T-helper 9 cell (primary cell): ENCODE data around the gene VWA5B1.

Experiments used
- DNase-seq: peaks from one replicate; pipeline ENCODE4 v3.0.0-alpha.2; 2020

Gene VWA5B1

DNA sequence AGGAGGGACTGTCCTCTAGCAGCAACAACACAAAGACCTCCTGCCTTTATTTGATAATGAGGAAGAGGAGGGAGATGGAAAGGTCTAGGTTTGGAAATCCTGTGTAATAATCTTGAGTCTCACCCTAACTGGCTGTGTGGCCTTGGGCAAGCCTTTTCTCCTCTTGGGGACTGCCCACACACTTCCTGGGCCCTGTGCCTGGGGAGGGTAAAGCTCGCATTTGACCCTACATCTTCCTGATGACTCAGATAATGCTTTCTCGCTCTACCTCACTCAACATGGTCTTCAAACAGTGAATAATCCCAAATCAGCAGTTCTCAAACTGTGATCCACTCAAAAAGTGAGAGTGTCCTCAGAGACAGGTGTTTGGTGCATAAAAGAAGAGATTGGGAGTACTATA, 81.2 kb downstream of the VWA5B1 start:
- no peak for DNase-seq

DNA sequence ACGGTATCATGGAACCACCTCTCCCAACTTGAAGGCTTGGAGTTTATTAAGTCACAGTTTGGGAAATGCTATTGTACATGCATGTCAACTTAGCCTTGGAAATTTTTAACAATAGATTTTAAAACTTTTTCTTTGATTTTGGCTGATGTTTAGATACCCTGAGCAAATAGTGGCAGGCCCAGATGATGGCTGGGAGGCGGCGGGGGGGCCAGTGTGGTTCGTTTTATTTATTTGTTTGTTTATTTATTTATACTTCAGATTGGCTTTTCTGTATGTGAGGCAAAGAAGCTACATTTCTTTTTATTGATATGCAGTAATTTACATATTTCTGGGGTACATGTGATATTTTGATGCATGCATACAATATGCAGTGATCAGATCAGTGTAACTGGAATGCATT, 82.0 kb downstream of the VWA5B1 start:
- no peak for DNase-seq

DNA sequence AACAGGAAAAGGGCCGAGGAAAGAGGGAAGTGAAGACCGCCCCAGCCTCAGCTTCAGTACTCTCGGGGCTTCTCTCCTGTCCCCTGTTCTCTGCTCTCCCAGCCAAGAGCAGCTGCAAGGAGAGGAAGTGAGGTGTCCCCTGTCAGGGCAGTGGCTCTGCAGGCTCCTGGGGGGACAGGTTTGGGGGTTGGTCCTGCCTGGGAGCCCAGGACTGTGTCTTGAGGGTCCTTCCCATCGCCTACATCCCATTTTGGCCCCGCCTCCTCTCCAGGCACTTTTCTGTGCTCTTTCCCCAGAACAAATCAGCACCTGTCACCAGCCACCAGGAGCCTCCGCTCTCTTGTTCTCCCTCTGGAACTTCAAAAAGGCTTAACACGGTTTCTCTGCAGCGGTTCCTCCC, 82.6 kb downstream of the VWA5B1 start:
- no peak for DNase-seq

DNA sequence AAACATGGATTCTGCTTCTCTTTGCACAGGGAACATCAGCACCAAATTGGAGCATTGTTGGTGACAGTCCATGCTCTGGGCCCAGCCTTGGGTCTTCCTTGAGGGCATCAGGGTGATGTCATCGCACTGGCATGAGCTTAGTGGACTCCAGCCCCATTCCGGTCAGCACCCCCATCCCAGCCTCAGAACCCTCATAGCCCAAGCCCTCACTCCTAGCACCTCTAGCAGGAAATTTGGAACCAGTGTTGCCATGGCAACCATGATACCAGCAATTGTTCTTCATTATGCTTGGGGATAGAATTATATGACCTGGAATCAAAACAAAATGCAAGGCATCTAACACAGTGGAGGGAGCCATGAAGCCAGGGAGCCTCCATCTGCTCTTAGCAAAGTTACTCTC, 83.1 kb downstream of the VWA5B1 start:
- DNase-seq = no peak

GRCh38 chr1:20375563-20375962, 84.9 kb downstream of the VWA5B1 start:
- no peak for DNase-seq

DNA sequence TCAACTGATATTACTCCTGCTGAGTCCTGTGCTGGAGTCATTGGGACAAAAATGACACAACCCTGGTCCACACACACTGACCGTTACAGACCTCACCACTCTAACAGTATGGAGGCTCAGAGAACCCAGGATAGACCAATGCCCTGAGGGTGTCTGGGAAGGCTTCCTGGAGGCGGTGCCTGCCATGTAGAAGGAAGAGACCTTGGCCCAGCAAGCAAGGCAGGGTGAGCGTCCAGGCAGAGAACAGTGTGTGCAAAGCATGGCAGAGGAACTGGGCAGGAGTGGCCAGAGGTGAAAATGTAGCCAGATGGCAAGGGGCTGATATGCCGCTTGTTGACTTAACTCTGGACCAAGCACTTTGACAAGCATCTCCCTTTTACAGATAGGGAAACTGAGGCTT, 85.5 kb downstream of the VWA5B1 start:
- no peak for DNase-seq

- DNase-seq = peak; percentile 49
Measured at GRCh38 chr1:20376880-20377494, 86.3 kb downstream of the VWA5B1 start.

- DNase-seq = no peak
Measured at GRCh38 chr1:20377516-20378270, 87.0 kb downstream of the VWA5B1 start.

DNA sequence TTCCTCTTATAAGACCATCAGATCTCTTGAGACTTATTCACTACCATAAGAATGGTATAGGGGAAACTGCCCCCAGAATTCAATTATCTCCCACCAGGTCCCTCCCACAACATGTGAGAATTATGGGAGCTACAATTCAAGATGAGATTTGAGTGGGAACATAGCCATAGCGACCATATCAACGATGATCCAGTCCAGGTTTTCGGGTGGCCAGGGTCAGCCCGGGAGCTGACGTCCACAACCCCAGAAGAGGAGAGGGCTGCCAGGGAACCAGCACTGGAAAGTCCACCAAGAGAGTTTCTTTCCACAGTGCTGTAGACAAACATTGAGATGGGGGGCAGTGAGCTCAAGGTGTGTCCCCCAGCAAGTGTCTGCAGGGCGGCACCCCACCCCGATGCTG, 88.4 kb downstream of the VWA5B1 start:
- DNase-seq = no peak

DNA sequence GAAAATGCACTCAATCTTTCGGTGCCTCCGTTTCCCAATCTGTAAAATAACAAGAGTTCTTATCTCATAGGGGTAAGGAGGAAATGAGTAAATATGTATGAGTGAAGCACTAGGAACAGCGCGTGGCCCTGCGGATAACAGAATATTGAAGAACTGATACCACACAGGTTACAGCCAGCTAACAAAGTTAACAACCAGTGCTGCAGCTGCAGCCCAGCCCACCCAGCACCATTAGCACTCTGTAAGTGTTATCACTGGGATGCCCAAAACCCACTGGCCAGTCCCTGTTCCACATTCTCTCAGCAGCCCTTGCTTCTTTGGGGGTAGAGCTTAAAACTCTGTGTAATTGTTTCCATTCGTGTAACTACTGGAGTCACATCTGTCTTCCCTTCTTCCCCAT, 89.5 kb downstream of the VWA5B1 start:
- no peak for DNase-seq

GRCh38 chr1:20380616-20381035, 90.0 kb downstream of the VWA5B1 start:
- no peak for DNase-seq

DNA sequence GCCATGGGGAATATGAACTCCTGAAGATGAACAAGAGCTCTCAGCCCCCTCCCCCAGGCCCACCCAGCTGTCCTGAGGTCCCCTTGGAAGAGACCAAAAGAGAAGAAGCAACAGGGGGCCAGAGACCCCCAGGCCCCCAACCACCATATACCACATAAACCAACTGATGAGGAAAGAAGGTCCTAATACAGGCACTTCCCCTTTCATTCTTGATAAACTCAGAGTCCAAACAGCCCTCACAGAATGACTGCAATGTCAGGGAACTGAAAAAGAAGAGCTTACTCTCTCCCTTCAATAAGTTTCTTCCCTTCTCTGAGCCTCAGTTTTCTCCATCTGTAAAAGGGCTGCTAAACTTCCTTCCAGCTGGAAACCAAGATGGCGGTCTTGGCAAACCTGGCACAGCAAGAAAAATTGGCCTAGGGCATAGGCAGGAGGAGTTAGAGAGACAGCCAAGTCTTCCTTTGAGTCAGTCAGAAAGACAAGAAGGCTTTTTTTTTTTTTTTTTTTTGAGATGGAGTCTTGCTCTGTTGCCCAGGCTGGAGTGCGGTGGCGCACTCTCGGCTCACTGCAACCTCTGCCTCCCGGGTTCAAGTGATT, 90.5 kb downstream of the VWA5B1 start:
- DNase-seq = no peak

DNA sequence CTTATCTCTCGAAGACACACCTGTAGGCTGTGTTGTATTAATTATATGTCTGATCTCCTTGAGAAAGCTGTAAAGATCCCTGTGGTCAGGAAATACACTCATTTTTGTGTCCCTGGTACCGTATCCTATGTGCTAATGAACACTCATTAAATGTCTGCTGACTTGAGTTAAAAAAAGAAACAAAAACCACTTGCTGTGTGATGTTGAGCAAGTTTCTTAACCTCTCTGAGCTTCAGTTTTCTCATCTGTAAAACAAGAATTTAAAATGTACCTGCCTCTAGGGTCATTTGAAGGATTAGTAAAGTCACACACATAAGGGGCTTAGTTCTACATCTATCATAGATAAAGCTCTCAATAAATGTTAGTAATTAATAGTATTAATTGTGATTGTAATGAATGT, 91.3 kb downstream of the VWA5B1 start:
- DNase-seq = no peak

DNA sequence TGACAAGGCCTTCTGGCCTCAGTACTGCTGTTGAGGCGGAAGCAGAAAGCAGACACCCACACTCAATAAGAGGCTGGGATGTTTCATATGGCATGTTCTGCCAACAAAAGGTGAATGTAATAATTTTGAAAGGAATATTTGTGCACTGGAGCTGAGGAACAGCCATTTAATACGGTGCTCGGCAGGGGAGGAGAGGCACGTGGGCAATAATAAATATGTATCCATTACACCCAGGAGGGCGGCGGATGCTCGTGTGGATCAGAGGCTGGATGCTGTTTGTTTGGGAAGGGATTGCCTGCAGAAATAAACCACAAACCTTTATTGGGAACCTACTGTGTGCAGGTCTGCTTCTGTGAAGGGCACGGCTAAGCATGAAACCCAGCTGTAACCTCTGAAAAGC, 92.0 kb downstream of the VWA5B1 start:
- no peak for DNase-seq

- no peak for DNase-seq
Measured at GRCh38 chr1:20383631-20384030, 93.0 kb downstream of the VWA5B1 start.

DNA sequence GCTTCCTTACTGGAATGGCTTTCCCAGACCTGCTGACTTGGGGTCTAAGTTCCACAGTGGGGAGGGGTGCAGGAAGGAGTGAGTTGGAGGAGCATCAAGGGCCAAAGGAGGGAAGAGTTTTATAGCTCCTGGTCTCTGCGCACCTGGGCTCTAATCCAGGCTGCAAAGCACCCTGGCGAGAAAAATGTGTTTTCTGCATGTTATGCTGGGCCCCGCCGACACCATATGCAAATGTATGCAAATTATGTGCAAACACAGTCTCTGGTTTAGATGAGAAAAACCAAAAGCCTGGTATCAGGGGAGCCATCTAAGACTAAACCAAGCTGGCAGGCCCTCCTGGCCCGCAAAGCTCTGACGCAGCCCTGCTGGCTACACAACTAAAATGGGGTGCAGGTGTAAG, 95.0 kb downstream of the VWA5B1 start:
- no peak for DNase-seq

- DNase-seq = no peak
Measured at GRCh38 chr1:20386323-20387081, 95.8 kb downstream of the VWA5B1 start.

DNA sequence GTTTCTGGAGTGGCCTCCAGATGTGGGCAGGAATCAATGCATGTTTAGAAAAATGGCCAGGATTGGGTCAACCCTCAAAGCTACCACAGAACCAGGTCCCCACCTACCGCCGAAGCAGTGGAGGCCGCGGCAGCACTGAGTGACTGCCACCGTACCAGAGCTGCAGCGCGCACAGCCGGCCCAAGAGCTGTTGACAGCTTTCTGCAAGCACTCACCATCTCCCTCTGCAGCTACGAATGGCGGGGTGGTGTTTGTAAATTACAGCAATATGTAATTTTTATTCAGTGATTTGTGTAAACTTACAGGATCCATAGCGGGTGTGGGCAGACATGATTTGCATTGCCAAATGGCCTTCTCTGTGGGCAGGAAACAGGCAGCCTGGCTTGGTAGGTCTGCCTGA, 98.9 kb downstream of the VWA5B1 start:
- DNase-seq = no peak

- no peak for DNase-seq
Measured at GRCh38 chr1:20390589-20391331, 100.1 kb downstream of the VWA5B1 start.

DNA sequence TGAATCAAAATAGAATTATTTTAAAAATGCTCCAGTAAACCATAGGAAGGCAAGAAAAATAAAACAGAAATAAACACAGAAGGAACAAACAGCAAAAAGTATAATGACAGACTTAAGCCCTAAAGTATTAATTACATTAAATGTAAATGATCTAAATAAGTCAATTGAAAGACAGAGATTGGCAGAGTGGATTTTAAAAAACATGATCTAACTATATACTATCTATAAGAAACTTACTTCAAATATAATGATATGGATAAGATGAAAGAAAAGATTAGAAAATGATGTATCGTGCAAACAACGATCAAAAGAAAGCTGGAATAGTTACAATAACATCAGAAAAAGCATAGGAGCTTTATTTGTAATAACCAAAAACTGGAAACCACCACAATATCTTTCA, 104.6 kb downstream of the VWA5B1 start:
- DNase-seq = no peak

DNA sequence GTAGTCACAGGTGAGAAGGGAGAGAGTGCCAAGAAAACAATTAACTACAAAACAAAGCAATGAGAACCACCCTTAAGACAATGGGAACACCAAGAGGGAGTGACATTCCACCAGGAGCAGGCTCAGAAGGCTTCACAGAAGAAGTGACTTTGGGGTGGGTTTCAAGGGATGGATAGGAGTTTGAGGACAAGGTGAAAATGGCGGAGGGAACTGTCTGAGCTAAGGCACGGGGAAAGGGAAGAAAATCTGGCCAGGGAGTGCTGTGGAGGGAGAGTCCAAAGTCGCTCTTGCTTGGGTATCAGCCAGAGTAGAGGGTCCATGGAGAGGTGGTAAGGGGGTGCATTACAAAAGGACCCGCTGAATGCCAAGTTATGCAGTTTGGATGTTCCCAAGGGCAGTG, 108.1 kb downstream of the VWA5B1 start:
- no peak for DNase-seq

DNA sequence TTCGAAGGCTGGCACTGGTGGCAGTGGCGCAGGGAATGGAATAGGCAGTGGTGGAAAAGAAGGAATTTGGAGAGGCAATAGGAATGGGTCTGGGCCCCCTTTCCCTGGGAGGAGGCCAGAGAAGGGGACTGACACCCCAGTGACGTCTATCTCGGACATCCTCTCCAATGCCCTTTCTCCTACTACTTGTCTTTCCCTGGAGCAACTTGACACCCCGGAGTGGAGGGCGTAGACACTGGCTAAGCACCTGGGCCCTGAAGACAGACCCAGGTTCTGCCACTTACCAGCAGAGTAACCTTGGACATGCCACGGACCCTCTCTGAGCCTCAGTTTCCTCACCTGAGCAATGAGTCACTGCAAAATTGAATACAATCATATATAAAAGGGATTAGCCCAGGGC, 108.5 kb downstream of the VWA5B1 start:
- no peak for DNase-seq

DNA sequence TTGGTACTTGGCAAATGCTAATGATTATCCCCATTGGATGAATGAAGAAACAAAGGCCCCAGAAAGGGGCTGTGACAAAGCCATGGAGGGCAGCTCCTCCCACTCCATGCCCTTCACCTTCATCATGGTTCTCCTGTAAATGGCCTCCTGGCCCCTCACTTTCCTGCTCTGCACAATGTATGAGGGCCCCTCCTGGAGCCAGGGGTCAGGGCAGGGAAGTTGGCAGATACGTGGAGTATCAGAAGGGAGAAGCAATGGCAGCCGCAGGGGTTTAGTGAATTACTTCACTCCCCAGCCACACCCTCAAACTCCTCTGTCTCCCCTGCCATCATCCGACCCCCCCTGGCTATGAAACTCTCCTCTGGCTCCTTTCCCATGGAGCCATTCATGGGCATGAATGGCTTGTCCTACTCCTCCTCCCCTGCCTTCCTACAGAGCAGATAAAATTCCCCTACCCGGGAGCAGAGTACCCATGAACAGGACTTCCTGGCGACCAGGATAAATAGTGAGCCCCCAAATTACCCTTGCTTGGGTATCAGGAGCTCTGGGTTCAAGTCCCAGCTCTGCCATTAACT, 109.0 kb downstream of the VWA5B1 start:
- DNase-seq = no peak
